PFSK-1 (cell line): ENCODE measurements around the gene ZNF75A.

Experiments used
- TAF1 ChIP-seq: IDR thresholded peaks from 2 replicates; pipeline ENCODE4 v1.6.1; 2012; ENCODE audit warnings: low read length, control low read depth, borderline replicate concordance; ENCODE audit not compliant: insufficient read depth
- TF ChIP-seq, protein P1 (sequence below), 2 experiments: IDR thresholded peaks; 2 replicates each; pipeline versions ENCODE4 v1.6.1 to v1.8.0; 2011 to 2012; ENCODE audit warnings: low read depth in 2 of 2, low read length in 2 of 2, control low read depth in 1 of 2, inconsistent platforms in 1 of 2, mild to moderate bottlenecking in 1 of 2, moderate library complexity in 1 of 2; ENCODE audit not compliant: insufficient read depth in 1 of 2

DNA sequence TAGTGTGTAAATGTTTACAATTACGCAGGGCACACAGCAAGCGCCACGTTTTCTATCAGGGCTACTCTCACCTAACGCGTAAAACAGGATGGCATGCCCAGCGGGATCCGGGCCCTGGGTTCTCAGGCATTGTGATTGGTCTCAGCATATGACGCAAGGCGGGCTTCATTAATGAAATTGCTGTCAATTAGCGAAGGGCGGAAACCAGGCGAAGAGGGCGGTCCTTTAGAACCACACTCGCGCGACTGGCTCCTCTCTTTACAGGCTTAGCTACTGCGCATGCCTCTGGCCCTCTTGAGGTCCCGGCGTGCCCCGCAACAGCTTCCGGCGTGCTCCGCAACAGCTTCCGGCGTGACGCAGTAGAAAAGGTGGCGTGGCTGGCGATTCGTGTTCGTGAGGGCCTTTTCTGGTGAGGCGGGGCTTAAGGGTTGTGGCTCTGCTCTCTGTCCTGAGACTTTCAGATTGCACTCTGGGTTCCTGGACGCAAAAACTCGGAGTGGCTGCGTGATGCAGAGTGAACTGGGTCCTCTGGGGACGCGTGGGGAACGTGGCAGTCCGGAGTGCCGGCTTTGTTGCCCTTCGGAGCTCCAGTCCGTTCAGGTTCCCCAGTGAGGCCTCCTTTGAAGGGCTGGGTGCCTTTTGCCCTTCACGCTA is 59.6 kb downstream of the ZNF75A start:
- TF ChIP-seq, protein P1, sequence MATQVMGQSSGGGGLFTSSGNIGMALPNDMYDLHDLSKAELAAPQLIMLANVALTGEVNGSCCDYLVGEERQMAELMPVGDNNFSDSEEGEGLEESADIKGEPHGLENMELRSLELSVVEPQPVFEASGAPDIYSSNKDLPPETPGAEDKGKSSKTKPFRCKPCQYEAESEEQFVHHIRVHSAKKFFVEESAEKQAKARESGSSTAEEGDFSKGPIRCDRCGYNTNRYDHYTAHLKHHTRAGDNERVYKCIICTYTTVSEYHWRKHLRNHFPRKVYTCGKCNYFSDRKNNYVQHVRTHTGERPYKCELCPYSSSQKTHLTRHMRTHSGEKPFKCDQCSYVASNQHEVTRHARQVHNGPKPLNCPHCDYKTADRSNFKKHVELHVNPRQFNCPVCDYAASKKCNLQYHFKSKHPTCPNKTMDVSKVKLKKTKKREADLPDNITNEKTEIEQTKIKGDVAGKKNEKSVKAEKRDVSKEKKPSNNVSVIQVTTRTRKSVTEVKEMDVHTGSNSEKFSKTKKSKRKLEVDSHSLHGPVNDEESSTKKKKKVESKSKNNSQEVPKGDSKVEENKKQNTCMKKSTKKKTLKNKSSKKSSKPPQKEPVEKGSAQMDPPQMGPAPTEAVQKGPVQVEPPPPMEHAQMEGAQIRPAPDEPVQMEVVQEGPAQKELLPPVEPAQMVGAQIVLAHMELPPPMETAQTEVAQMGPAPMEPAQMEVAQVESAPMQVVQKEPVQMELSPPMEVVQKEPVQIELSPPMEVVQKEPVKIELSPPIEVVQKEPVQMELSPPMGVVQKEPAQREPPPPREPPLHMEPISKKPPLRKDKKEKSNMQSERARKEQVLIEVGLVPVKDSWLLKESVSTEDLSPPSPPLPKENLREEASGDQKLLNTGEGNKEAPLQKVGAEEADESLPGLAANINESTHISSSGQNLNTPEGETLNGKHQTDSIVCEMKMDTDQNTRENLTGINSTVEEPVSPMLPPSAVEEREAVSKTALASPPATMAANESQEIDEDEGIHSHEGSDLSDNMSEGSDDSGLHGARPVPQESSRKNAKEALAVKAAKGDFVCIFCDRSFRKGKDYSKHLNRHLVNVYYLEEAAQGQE (IDR thresholded peaks at IDR 0.05; ENCODE audit: insufficient read depth in 1 of 2, low read depth in 2 of 2, low read length in 2 of 2) = no peak
- TF ChIP-seq TAF1 = peak; percentile 53; the same call in 1 of the 2 replicates
